ENCODE results near the gene RNF169. TPM values are rescaled to one million over a fixed set of nuclear protein-coding genes. Genes with fewer than 3 reads are reported as not detected.

The RNF169 gene
- total and polyA plus RNA-seq, 2 of the 13 experiments (the other 11 are each of a cell fraction or from before 2014, with no cell fraction given), result 5.3 to 14.2 TPM

- TF ChIP-seq ZBTB26 (CRISPR knock-in tag; IDR thresholded peaks at IDR 0.05; ENCODE audit: borderline replicate concordance) (peak; percentile 61; the same call in 1 of the 2 replicates), ZNF616 (CRISPR knock-in tag; IDR thresholded peaks at IDR 0.05; ENCODE audit: low read depth) (peak; percentile 69), MLX (CRISPR knock-in tag; IDR thresholded peaks at IDR 0.05) (no peak), FOXO4 (CRISPR knock-in tag; conservative IDR thresholded peaks at IDR 0.05) (0 out of 2 replicates have a peak, but pooled peaks have one; percentile 40), ZNF652 (CRISPR knock-in tag; IDR thresholded peaks at IDR 0.05; ENCODE audit: borderline replicate concordance, low read depth) (no peak), PCBP2 (optimal IDR thresholded peaks at IDR 0.05; ENCODE audit: low read depth, low read length, poor library complexity, severe bottlenecking) (no peak), ZBTB40 (IDR thresholded peaks at IDR 0.05) (no peak), ZBTB40 (CRISPR knock-in tag; IDR thresholded peaks at IDR 0.05) (no peak), DZIP1 (CRISPR knock-in tag; IDR thresholded peaks at IDR 0.05) (no peak), ZNF549 (CRISPR knock-in tag; IDR thresholded peaks at IDR 0.05) (no peak)
These were observed 697 bp downstream of the RNF169 start (continued) for GRCh38 chr11:74749127-74749964.

Data from HepG2 (cell line).